ENCODE results near the gene MGAM2. TPM values are rescaled to one million over a fixed set of nuclear protein-coding genes. Genes with fewer than 3 reads are reported as not detected.
A peak's percentile ranks its signal among the peaks of the same experiment; 100 is the strongest.

Gene MGAM2
- total RNA-seq, 1 donor from 2014 or later, result not detected

GRCh38 chr7:142125256-142125955 lies 13.9 kb downstream of the MGAM2 start:
- no peaks in the 10 kb centered on the region for H3K36me3 ChIP-seq (ENCODE audit: control insufficient read depth, insufficient read depth, low read length)
- FAIRE-seq (no peak), DNase-seq (ENCODE audit: low read depth) (peak; percentile 55)
- no peak for TF ChIP-seq CTCF (IDR thresholded peaks at IDR 0.05; ENCODE audit: insufficient read depth, low read length, severe bottlenecking)
- no peaks in the 10 kb centered on the region for H3K27me3 ChIP-seq (ENCODE audit: control insufficient read depth, insufficient read depth, low read length)
- no peak overlapping the region for H3K4me3 ChIP-seq (ENCODE audit: low read depth, low read length)

GRCh38 chr7:142130267-142130666 lies 18.7 kb downstream of the MGAM2 start:
- no peak for FAIRE-seq
- no peak overlapping the region for H3K4me3 ChIP-seq (ENCODE audit: low read depth, low read length)
- no peaks in the 10 kb centered on the region for H3K27me3 ChIP-seq (ENCODE audit: control insufficient read depth, insufficient read depth, low read length)
- DNase-seq (ENCODE audit: low read depth), result no peak
- no peaks in the 10 kb centered on the region for H3K36me3 ChIP-seq (ENCODE audit: control insufficient read depth, insufficient read depth, low read length)
- no peak for TF ChIP-seq CTCF (IDR thresholded peaks at IDR 0.05; ENCODE audit: insufficient read depth, low read length, severe bottlenecking)

- H3K4me3 ChIP-seq (ENCODE audit: low read depth, low read length), result no peak overlapping the region
- DNase-seq (ENCODE audit: low read depth) (no peak), FAIRE-seq (no peak)
- TF ChIP-seq CTCF (IDR thresholded peaks at IDR 0.05; ENCODE audit: insufficient read depth, low read length, severe bottlenecking), result no peak
- H3K36me3 ChIP-seq (ENCODE audit: control insufficient read depth, insufficient read depth, low read length), result no peaks in the 10 kb centered on the region
- H3K27me3 ChIP-seq (ENCODE audit: control insufficient read depth, insufficient read depth, low read length), result no peaks in the 10 kb centered on the region
Observed at GRCh38 chr7:142131439-142132185, 20.1 kb downstream of the MGAM2 start.

GRCh38 chr7:142133731-142134148 lies 22.2 kb downstream of the MGAM2 start:
- DNase-seq (ENCODE audit: low read depth) (no peak), FAIRE-seq (no peak)
- no peak for TF ChIP-seq CTCF (IDR thresholded peaks at IDR 0.05; ENCODE audit: insufficient read depth, low read length, severe bottlenecking)
- H3K27me3 ChIP-seq (ENCODE audit: control insufficient read depth, insufficient read depth, low read length), result no peaks in the 10 kb centered on the region
- no peak overlapping the region for H3K4me3 ChIP-seq (ENCODE audit: low read depth, low read length)
- no peaks in the 10 kb centered on the region for H3K36me3 ChIP-seq (ENCODE audit: control insufficient read depth, insufficient read depth, low read length)

GRCh38 chr7:142134909-142135308 lies 23.4 kb downstream of the MGAM2 start:
- no peak for DNase-seq (ENCODE audit: low read depth)
- Histone ChIP-seq H3K4me3 (ENCODE audit: low read depth, low read length) (no peak overlapping the region), H3K27me3 (ENCODE audit: control insufficient read depth, insufficient read depth, low read length) (no peaks in the 10 kb centered on the region), H3K36me3 (ENCODE audit: control insufficient read depth, insufficient read depth, low read length) (no peaks in the 10 kb centered on the region)
- TF ChIP-seq CTCF (IDR thresholded peaks at IDR 0.05; ENCODE audit: insufficient read depth, low read length, severe bottlenecking), result no peak
- no peak for FAIRE-seq

Data from bronchial epithelial cell (primary cell).